ENCODE measurements around the gene TSSC4. TPM values are rescaled to one million over a fixed set of nuclear protein-coding genes. Genes with fewer than 3 reads are reported as not detected.

TSSC4 gene
- total RNA-seq, 1 experiment from 2014 or later: 60.9 TPM

DNA sequence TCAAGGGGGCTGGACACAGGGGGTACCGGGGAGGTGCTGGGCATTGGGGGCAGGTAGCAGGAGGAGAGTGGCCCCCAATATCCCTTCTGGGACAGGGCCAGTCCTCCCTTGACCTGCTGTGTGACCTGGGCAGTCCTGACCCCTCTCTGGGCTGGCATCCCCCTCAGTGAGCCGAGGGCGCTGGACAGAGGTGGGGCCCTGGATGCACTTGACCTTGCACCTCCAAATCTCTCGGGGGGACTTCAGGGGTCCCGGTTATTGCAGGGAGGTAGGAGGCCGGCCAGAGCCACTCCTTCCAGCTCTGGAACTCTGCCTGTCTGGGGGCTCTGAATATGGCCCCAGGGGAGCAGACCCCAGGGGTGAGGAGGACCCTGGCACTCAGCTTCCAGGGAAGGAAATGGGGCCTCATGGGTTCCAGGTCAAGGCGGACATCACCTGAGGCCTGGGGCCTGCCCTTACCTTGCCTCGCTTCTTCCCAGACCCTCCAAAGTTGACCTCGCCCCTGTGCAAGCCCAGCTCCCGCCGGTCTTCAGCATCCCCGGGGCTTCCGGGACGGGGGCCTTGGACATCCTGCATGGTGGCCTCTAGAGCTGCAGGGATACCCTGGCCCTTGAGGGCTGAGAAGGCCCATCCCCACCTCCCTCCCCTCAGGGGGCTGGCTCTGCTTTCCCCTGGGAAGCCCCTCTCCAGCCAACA is 22.1 kb downstream of the TSSC4 start:
- no peak overlapping the region for H3K4me3 ChIP-seq (ENCODE audit: low read depth, low read length)
- no peak overlapping the region for H3K4me3 Mint-ChIP-seq (ENCODE audit: unreplicated experiment)
- no peaks in the 10 kb centered on the region for H3K36me3 Mint-ChIP-seq (ENCODE audit: insufficient read depth, unreplicated experiment)
- no peak overlapping the region for H3K27ac Mint-ChIP-seq (ENCODE audit: unreplicated experiment)
- intact Hi-C loops (cut with micrococcal nuclease; ENCODE audit: unreplicated experiment): no loop called here
- H3K4me1 Mint-ChIP-seq (ENCODE audit: low read depth, unreplicated experiment): no peaks in the 10 kb centered on the region
- peaks cover 4% of the 10 kb centered on the region for H3K4me1 ChIP-seq
- H3K9me3 Mint-ChIP-seq (ENCODE audit: unreplicated experiment): no peaks in the 10 kb centered on the region
- ChIA-PET CTCF (interaction anchor here (1.6 kb wide), 1 partner anchor 117 kb away, joined by 7 read pairs; no protein-coding TSS in a partner anchor), POLR2A (no interaction called here)
- no peaks in the 10 kb centered on the region for H3K27me3 Mint-ChIP-seq (ENCODE audit: insufficient read depth, unreplicated experiment)
- no peaks in the 10 kb centered on the region for H3K27me3 ChIP-seq (replicated peaks; ENCODE audit: control insufficient read depth, insufficient read depth, low read length)
- BruUV-seq (replicated peaks): no TSS peak
- TF ChIP-seq, protein P1, sequence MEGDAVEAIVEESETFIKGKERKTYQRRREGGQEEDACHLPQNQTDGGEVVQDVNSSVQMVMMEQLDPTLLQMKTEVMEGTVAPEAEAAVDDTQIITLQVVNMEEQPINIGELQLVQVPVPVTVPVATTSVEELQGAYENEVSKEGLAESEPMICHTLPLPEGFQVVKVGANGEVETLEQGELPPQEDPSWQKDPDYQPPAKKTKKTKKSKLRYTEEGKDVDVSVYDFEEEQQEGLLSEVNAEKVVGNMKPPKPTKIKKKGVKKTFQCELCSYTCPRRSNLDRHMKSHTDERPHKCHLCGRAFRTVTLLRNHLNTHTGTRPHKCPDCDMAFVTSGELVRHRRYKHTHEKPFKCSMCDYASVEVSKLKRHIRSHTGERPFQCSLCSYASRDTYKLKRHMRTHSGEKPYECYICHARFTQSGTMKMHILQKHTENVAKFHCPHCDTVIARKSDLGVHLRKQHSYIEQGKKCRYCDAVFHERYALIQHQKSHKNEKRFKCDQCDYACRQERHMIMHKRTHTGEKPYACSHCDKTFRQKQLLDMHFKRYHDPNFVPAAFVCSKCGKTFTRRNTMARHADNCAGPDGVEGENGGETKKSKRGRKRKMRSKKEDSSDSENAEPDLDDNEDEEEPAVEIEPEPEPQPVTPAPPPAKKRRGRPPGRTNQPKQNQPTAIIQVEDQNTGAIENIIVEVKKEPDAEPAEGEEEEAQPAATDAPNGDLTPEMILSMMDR (IDR thresholded peaks at IDR 0.05; ENCODE audit: insufficient read depth in 1 of 2, low read depth in 1 of 2, low read length in 1 of 2, severe bottlenecking in 1 of 2, unreplicated experiment in 1 of 2): no peak
- H3K9me3 ChIP-seq: no peaks in the 10 kb centered on the region
- no peaks in the 10 kb centered on the region for H3K36me3 ChIP-seq (ENCODE audit: control insufficient read depth, insufficient read depth, low read length)
- DNase-seq: no peak

DNA sequence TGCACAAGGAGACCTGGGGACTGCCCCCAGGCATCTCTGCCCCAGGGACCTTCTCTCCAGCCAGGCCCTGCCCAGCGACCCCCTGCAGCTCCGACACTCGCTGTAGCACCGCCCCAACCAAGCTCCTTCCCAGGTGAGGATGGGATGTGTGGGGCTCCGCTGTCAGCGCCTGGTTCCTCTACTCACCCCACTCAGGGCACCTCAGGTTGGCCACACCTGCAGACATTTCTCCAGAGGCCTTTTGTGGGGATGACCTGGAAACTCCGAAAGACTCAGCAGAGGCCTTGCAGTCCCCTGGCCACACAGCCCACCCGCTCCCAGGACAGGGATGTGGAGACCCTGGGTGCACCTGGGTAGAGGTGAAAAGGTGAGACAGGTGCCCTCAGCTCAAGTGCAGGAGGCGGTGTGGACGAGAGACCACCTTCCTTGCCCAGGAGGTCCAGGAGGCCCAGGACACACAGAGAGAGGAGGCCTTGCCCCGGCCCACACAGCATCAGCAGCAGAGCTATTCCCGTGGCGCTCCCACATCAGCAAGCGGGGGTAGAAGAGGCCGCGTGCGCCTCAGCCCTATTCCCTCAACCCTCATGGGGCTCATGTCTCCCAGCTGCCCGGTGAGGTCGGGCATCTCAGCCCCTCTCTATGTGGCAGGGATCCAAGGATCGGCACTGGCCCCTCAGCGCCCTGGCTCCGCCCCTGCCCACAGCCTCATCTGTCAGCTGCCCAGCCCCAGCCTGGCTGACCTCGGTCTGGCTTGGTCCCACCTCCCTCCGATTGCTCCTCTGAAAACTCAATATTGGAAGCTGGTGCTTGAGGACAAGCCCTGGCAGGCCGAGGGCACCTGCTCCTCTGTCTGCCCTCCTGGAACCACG is 22.8 kb downstream of the TSSC4 start:
- TF ChIP-seq, protein P1 (IDR thresholded peaks at IDR 0.05; ENCODE audit: insufficient read depth in 1 of 2, low read depth in 1 of 2, low read length in 1 of 2, severe bottlenecking in 1 of 2, unreplicated experiment in 1 of 2): no peak
- Mint-ChIP-seq H3K27me3 (ENCODE audit: insufficient read depth, unreplicated experiment) (no peaks in the 10 kb centered on the region), H3K27ac (ENCODE audit: unreplicated experiment) (no peak overlapping the region), H3K4me1 (ENCODE audit: low read depth, unreplicated experiment) (no peaks in the 10 kb centered on the region), H3K4me3 (ENCODE audit: unreplicated experiment) (no peak overlapping the region), H3K36me3 (ENCODE audit: insufficient read depth, unreplicated experiment) (no peaks in the 10 kb centered on the region), H3K9me3 (ENCODE audit: unreplicated experiment) (no peaks in the 10 kb centered on the region)
- no peak for DNase-seq
- no peak overlapping the region for H3K4me3 ChIP-seq (ENCODE audit: low read depth, low read length)
- POLR2A ChIA-PET: no interaction called here
- H3K27me3 ChIP-seq (replicated peaks; ENCODE audit: control insufficient read depth, insufficient read depth, low read length): no peaks in the 10 kb centered on the region
- no TSS peak for BruUV-seq (replicated peaks)
- peaks cover 4% of the 10 kb centered on the region for H3K4me1 ChIP-seq
- intact Hi-C loops (cut with micrococcal nuclease; ENCODE audit: unreplicated experiment): no loop called here
- H3K9me3 ChIP-seq: no peaks in the 10 kb centered on the region
- CTCF ChIA-PET: interaction anchor here (1.1 to 1.6 kb wide), 2 partner anchors 110 to 118 kb away, joined by 4 to 7 read pairs; no protein-coding TSS in a partner anchor
- H3K36me3 ChIP-seq (ENCODE audit: control insufficient read depth, insufficient read depth, low read length): no peaks in the 10 kb centered on the region

DNA sequence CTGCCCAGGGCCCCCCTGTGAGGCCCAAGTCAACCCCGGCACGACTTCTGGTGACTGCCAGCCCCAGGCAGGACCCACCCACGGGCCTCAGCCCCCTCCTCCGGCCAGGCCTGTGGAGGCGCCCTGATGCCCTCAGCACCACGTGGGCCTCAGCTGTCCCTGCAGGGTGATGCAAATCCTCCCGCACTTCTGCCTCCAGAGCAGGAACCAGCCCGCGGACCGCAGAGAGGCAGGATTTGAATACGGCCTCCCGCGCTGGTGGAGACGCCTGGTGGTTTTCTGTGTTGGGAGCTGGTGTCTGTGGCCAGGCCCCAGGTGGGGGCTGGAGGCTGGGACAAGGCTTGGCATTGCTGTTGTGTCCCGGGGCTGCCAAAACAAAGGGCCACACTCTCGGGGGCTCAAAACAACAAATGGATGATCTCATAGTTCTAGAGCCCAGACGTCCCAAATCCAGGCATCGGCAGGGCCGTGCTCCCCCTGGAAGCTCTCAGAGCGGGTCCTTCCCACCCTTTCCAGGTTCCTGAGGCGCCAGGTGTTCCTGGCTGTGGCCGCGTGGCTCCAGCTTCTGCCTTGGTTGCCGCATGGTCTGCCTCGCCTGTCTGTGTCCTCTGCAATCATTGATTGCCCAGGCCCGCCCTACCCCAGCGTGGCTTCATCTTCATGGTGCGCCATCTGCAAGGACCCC is 24.4 kb downstream of the TSSC4 start:
- Mint-ChIP-seq H3K9me3 (ENCODE audit: unreplicated experiment) (no peaks in the 10 kb centered on the region), H3K27me3 (ENCODE audit: insufficient read depth, unreplicated experiment) (no peaks in the 10 kb centered on the region), H3K4me1 (ENCODE audit: low read depth, unreplicated experiment) (no peaks in the 10 kb centered on the region), H3K4me3 (ENCODE audit: unreplicated experiment) (no peak overlapping the region), H3K27ac (ENCODE audit: unreplicated experiment) (no peak overlapping the region), H3K36me3 (ENCODE audit: insufficient read depth, unreplicated experiment) (no peaks in the 10 kb centered on the region)
- Histone ChIP-seq H3K36me3 (ENCODE audit: control insufficient read depth, insufficient read depth, low read length) (no peaks in the 10 kb centered on the region), H3K4me3 (ENCODE audit: low read depth, low read length) (no peak overlapping the region), H3K9me3 (no peaks in the 10 kb centered on the region), H3K4me1 (peaks cover 4% of the 10 kb centered on the region), H3K27me3 (replicated peaks; ENCODE audit: control insufficient read depth, insufficient read depth, low read length) (no peaks in the 10 kb centered on the region)
- CTCF ChIA-PET: no interaction called here
- intact Hi-C loops (cut with micrococcal nuclease; ENCODE audit: unreplicated experiment): loop anchor here (5.0 kb wide), 1 partner anchor 462 kb away; the partner anchor contains the start of gene CDKN1C
- no TSS peak for BruUV-seq (replicated peaks)
- TF ChIP-seq, protein P1 (IDR thresholded peaks at IDR 0.05; ENCODE audit: insufficient read depth in 1 of 2, low read depth in 1 of 2, low read length in 1 of 2, severe bottlenecking in 1 of 2, unreplicated experiment in 1 of 2): no peak
- POLR2A ChIA-PET: no interaction called here
- DNase-seq: no peak
